Measurements from ENCODE around the gene STRIP2. TPM values are rescaled to one million over a fixed set of nuclear protein-coding genes. Genes with fewer than 3 reads are reported as not detected.

STRIP2 gene
- polyA plus RNA-seq, 1 donor (not counting 4 experiments of a cell fraction or from before 2014, with no cell fraction given) = 12.5 TPM

- no peak for FAIRE-seq
Observed at GRCh38 chr7:129503725-129504124, 69.5 kb downstream of the STRIP2 start.

GRCh38 chr7:129512192-129512591, 78.0 kb downstream of the STRIP2 start:
- FAIRE-seq (no peak), DNase-seq (ENCODE audit: low read depth, low spot score) (no peak)
- no peak for TF ChIP-seq EZH2 (IDR thresholded peaks at IDR 0.05; ENCODE audit: low read length)
- no peak for TF ChIP-seq CTCF (optimal IDR thresholded peaks at IDR 0.05 in 1 of 3, IDR thresholded peaks at IDR 0.05 in 1 of 3, conservative IDR thresholded peaks at IDR 0.05 in 1 of 3; ENCODE audit: extremely low read depth in 1 of 3, insufficient read depth in 2 of 3, low read length in 3 of 3)
- dilution Hi-C loops (cut with MboI; ENCODE audit: extremely low pct_ligation_motif_present, low sequenced_read_pairs) = no loop called here
- no peaks in the 10 kb centered on the region for H4K20me1 ChIP-seq (ENCODE audit: control insufficient read depth, extremely low read depth, insufficient read depth, low read length)
- no peaks in the 10 kb centered on the region for H3K27me3 ChIP-seq (ENCODE audit: control insufficient read depth, extremely low read depth, insufficient read depth, low read length)
- H3K4me3 ChIP-seq (ENCODE audit: control insufficient read depth in 2 of 3, extremely low read depth in 1 of 3, insufficient read depth in 2 of 3, low read depth in 1 of 3, low read length in 3 of 3) = no peak overlapping the region
- no peaks in the 10 kb centered on the region for H3K79me2 ChIP-seq (ENCODE audit: control insufficient read depth, insufficient read depth, low read length)
- no peak overlapping the region for H3K4me2 ChIP-seq (ENCODE audit: control insufficient read depth, extremely low read depth, insufficient read depth, low read depth, low read length)
- H3K36me3 ChIP-seq (ENCODE audit: control insufficient read depth in 2 of 2, extremely low read depth in 1 of 2, insufficient read depth in 2 of 2, low read length in 2 of 2) = no peaks in the 10 kb centered on the region
- H2AFZ ChIP-seq (ENCODE audit: control insufficient read depth, low read length) = no peak overlapping the region
- no peak overlapping the region for H3K27ac ChIP-seq (ENCODE audit: control insufficient read depth, insufficient read depth, low read length)
- H3K4me1 ChIP-seq (ENCODE audit: control insufficient read depth, extremely low read depth, insufficient read depth, low read length) = peaks cover 5% of the 10 kb centered on the region
- H3K9me3 ChIP-seq (ENCODE audit: control insufficient read depth, low read depth, low read length) = no peaks in the 10 kb centered on the region
- H3K9me1 ChIP-seq (ENCODE audit: control insufficient read depth, extremely low read depth, insufficient read depth, low read length) = no peaks in the 10 kb centered on the region
- H3K9ac ChIP-seq (ENCODE audit: control insufficient read depth, extremely low read depth, insufficient read depth, low read length) = no peak overlapping the region

More at GRCh38 chr7:129503725-129504124, 69.5 kb downstream of the STRIP2 start:
- Histone ChIP-seq H3K27ac (ENCODE audit: control insufficient read depth, insufficient read depth, low read length) (no peak overlapping the region), H3K9ac (ENCODE audit: control insufficient read depth, extremely low read depth, insufficient read depth, low read length) (no peak overlapping the region), H3K4me3 (ENCODE audit: control insufficient read depth in 2 of 3, extremely low read depth in 1 of 3, insufficient read depth in 2 of 3, low read depth in 1 of 3, low read length in 3 of 3) (no peak overlapping the region), H3K4me1 (ENCODE audit: control insufficient read depth, extremely low read depth, insufficient read depth, low read length) (no peaks in the 10 kb centered on the region), H3K4me2 (ENCODE audit: control insufficient read depth, extremely low read depth, insufficient read depth, low read depth, low read length) (no peak overlapping the region), H2AFZ (ENCODE audit: control insufficient read depth, low read length) (no peak overlapping the region), H4K20me1 (ENCODE audit: control insufficient read depth, extremely low read depth, insufficient read depth, low read length) (no peaks in the 10 kb centered on the region), H3K36me3 (ENCODE audit: control insufficient read depth in 2 of 2, extremely low read depth in 1 of 2, insufficient read depth in 2 of 2, low read length in 2 of 2) (no peaks in the 10 kb centered on the region), H3K9me1 (ENCODE audit: control insufficient read depth, extremely low read depth, insufficient read depth, low read length) (no peaks in the 10 kb centered on the region), H3K27me3 (ENCODE audit: control insufficient read depth, extremely low read depth, insufficient read depth, low read length) (peaks cover 8% of the 10 kb centered on the region), H3K9me3 (ENCODE audit: control insufficient read depth, low read depth, low read length) (no peaks in the 10 kb centered on the region), H3K79me2 (ENCODE audit: control insufficient read depth, insufficient read depth, low read length) (no peaks in the 10 kb centered on the region)
- no peak for TF ChIP-seq EZH2 (IDR thresholded peaks at IDR 0.05; ENCODE audit: low read length)
- no peak for TF ChIP-seq CTCF (optimal IDR thresholded peaks at IDR 0.05 in 1 of 3, IDR thresholded peaks at IDR 0.05 in 1 of 3, conservative IDR thresholded peaks at IDR 0.05 in 1 of 3; ENCODE audit: extremely low read depth in 1 of 3, insufficient read depth in 2 of 3, low read length in 3 of 3)
- dilution Hi-C loops (cut with MboI; ENCODE audit: extremely low pct_ligation_motif_present, low sequenced_read_pairs) = no loop called here
- no peak for DNase-seq (ENCODE audit: low read depth, low spot score)
